HG03108 (cell line): ENCODE measurements around the gene CATSPERB.
"Not testable (repeated sequence)": the region's sequence is repeated elsewhere in the genome, so short reads cannot be mapped to it uniquely, and the experiment has no call there.

ENCODE experiments used
- ATAC-seq: cut with Tn5 transposase; IDR thresholded peaks from one replicate; pipeline ENCODE4 v1.9.1; 2021; ENCODE audit warnings: moderate library complexity; ENCODE audit not compliant: unreplicated experiment

CATSPERB gene

GRCh38 chr14:91731986-91732385 lies at the start of gene CATSPERB:
Gene CATSPERB (minus strand): TSS chr14:91732086. CDS start chr14:91729479, 2,607 bp downstream.
- ATAC-seq, result no peak

GRCh38 chr14:91780452-91780851 lies 48.6 kb upstream of the CATSPERB start:
- no peak for ATAC-seq

- no peak for ATAC-seq
Observed at GRCh38 chr14:91778217-91778616, 46.3 kb upstream of the CATSPERB start.

GRCh38 chr14:91774140-91775096 lies 42.5 kb upstream of the CATSPERB start:
- no peak for ATAC-seq

GRCh38 chr14:91770185-91770584 lies 38.3 kb upstream of the CATSPERB start:
- no peak for ATAC-seq

GRCh38 chr14:91755570-91756295 lies 23.8 kb upstream of the CATSPERB start:
- no peak for ATAC-seq

- no peak for ATAC-seq
Observed at GRCh38 chr14:91754819-91755218, 22.9 kb upstream of the CATSPERB start.

GRCh38 chr14:91754185-91754584 lies 22.3 kb upstream of the CATSPERB start:
- ATAC-seq, result no peak

GRCh38 chr14:91753501-91754128 lies 21.7 kb upstream of the CATSPERB start:
- ATAC-seq, result no peak

GRCh38 chr14:91752961-91753360 lies 21.1 kb upstream of the CATSPERB start:
- no peak for ATAC-seq

- ATAC-seq, result no peak
Observed at GRCh38 chr14:91751719-91752118, 19.8 kb upstream of the CATSPERB start.

- no peak for ATAC-seq
Observed at GRCh38 chr14:91750634-91751198, 18.8 kb upstream of the CATSPERB start.

GRCh38 chr14:91749868-91750267 lies 18.0 kb upstream of the CATSPERB start:
- ATAC-seq, result no peak

- no peak for ATAC-seq
Observed at GRCh38 chr14:91748049-91748448, 16.2 kb upstream of the CATSPERB start.

- ATAC-seq, result no peak
Observed at GRCh38 chr14:91745344-91745743, 13.5 kb upstream of the CATSPERB start.

GRCh38 chr14:91744068-91744480 lies 12.2 kb upstream of the CATSPERB start:
- no peak for ATAC-seq

- ATAC-seq, result no peak
Observed at GRCh38 chr14:91743305-91743653, 11.4 kb upstream of the CATSPERB start.

GRCh38 chr14:91742621-91743304 lies 10.9 kb upstream of the CATSPERB start:
- ATAC-seq, result no peak

GRCh38 chr14:91739867-91740266 lies 8.0 kb upstream of the CATSPERB start:
- not testable (repeated sequence) for ATAC-seq

GRCh38 chr14:91737619-91738018 lies 5.7 kb upstream of the CATSPERB start:
- ATAC-seq, result no peak
